K562 (cell line): ENCODE results near the gene FOXO4. TPM values are rescaled to one million over a fixed set of nuclear protein-coding genes. Genes with fewer than 3 reads are reported as not detected.
A peak's percentile ranks its signal among the peaks of the same experiment; 100 is the strongest.

Experiments
- FOXA1 ChIP-seq: fragments of 450-650 bp; IDR thresholded peaks from 2 replicates; pipeline ENCODE4 v1.6.1; 2016; ENCODE audit warnings: mild to moderate bottlenecking, borderline replicate concordance
- FOXK1 ChIP-seq: sonication (generic); formaldehyde crosslinking; IDR thresholded peaks from 2 replicates; pipeline ENCODE4 v1.8.0; 2022; ENCODE audit warnings: missing genetic modification reagents, mild to moderate bottlenecking, borderline replicate concordance
- FOXP1 ChIP-seq: sonication (generic); formaldehyde crosslinking; IDR thresholded peaks from 2 replicates; pipeline ENCODE4 v1.8.0; 2022; ENCODE audit warnings: mild to moderate bottlenecking, missing genetic modification reagents
- IFI16 ChIP-seq: fragments of 250-450 bp; sonication (Bioruptor Pico); IDR thresholded peaks from 2 replicates; pipeline ENCODE4 v2.1.2; 2022; ENCODE audit warnings: mild to moderate bottlenecking, inconsistent platforms
- MAFG ChIP-seq: fragments of 450-650 bp; conservative IDR thresholded peaks from 2 replicates; pipeline ENCODE4 v1.6.1; 2016; ENCODE audit warnings: missing genetic modification characterization, missing compliant biosample characterization
- NFE2 ChIP-seq: IDR thresholded peaks from 2 replicates; pipeline ENCODE4 v1.6.1; 2014; ENCODE audit warnings: antibody characterized with exemption, low read depth
- PTTG1 ChIP-seq: fragments of 450-650 bp; IDR thresholded peaks from 2 replicates; pipeline ENCODE4 v1.6.1; 2016; ENCODE audit warnings: low read depth, mild to moderate bottlenecking, missing genetic modification characterization, missing compliant biosample characterization
- RFX7 ChIP-seq: fragments of 250-450 bp; sonication (Bioruptor Pico); IDR thresholded peaks from 2 replicates; pipeline ENCODE4 v1.5.1; 2021; ENCODE audit warnings: mild to moderate bottlenecking
- SIRT6 ChIP-seq: IDR thresholded peaks from one replicate; pipeline ENCODE4 v1.6.1; 2012; ENCODE audit warnings: low read depth, mild to moderate bottlenecking, control low read depth, inconsistent platforms, low read length, moderate library complexity
- SRSF3 ChIP-seq: fragments of 200-400 bp; formaldehyde crosslinking; IDR thresholded peaks from 2 replicates; pipeline ENCODE4 v1.6.1; 2016; ENCODE audit warnings: mild to moderate bottlenecking, low read length, moderate library complexity; ENCODE audit not compliant: insufficient read depth
- SUPT5H ChIP-seq: fragments of 450-650 bp; IDR thresholded peaks from 2 replicates; pipeline ENCODE4 v1.6.1; 2016
- ZNF184 ChIP-seq: sonication (generic); formaldehyde crosslinking; IDR thresholded peaks from 2 replicates; pipeline ENCODE4 v1.5.0; 2020; ENCODE audit warnings: missing genetic modification reagents
- ZNF311 ChIP-seq: fragments of 250-450 bp; sonication (Bioruptor Pico); IDR thresholded peaks from 2 replicates; pipeline ENCODE4 v1.4.0; 2020; ENCODE audit warnings: mild to moderate bottlenecking, moderate library complexity
- polyA plus RNA-seq, 8 experiments: library from polyadenylated mRNA; depleted of rRNA in 4 of 8; stranded (reverse) in 5 of 8; unstranded in 3 of 8; fragments of >200 nt; fragmentation: Nextera tagmentation in 2 of 8; fragmentation: Illumina TruSeq in 1 of 8; extraction: Ambion mirVana in 2 of 8; extraction: Trizol in 1 of 8; gene quantifications; 2 replicates each; pipeline versions ENCODE4 v1.2.1 to v1.2.3, GENCODE V29; 2011 to 2014; ENCODE audit warnings: inconsistent platforms in 1 of 8, missing spikeins in 1 of 8
- total RNA-seq, 7 experiments: library from RNA; depleted of rRNA in 6 of 7; stranded (reverse); fragments of >200 nt in 6 of 7; fragmentation: Illumina TruSeq in 2 of 7; extraction: Trizol in 2 of 7; gene quantifications; 2 replicates each; pipeline versions ENCODE4 v1.2.1 to v1.2.3, GENCODE V29; 2011 to 2021; ENCODE audit warnings: low replicate concordance in 1 of 7
- TF ChIP-seq, protein P1 (sequence below): fragments of 250-450 bp; sonication (Bioruptor Pico); IDR thresholded peaks from 2 replicates; pipeline ENCODE4 v1.5.0; 2022; ENCODE audit warnings: mild to moderate bottlenecking
- TF ChIP-seq, protein P2 (sequence below): fragments of 450-650 bp; IDR thresholded peaks from 2 replicates; pipeline ENCODE4 v1.6.1; 2016; ENCODE audit warnings: mild to moderate bottlenecking

Gene FOXO4
- total and polyA plus RNA-seq, 9 of the 15 experiments (the other 6 are each of a cell fraction or from before 2014, with no cell fraction given), result 0.13 to 26.6 (median 8.5) TPM

DNA sequence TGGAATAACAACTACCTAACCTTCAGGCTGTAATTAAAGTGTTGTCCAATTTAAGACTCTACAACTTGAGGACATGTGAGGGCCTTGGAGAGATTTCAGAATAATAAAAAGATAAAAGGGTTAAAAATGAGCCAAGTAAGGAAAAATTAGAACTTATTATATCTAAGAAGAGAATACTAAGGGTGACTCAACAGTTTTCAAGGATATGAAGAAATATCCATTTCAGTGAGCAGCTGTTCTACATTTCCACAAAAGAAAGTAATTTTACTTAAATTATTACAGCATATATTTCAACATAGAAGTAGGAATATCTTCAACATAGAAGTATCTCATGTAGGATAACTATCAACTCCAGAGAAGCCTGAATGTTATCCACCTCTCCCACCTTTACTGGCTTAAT, 38.8 kb upstream of the FOXO4 start (continued):
- TF ChIP-seq ZNF311 (CRISPR knock-in tag), result no peak
- no peak for TF ChIP-seq SIRT6
- no peak for TF ChIP-seq FOXP1
- no peak for TF ChIP-seq FOXK1 (CRISPR knock-in tag)
- TF ChIP-seq MAFG (tag), result peak; percentile 66
- no peak for TF ChIP-seq SRSF3
- TF ChIP-seq ZNF184 (CRISPR knock-in tag), result no peak
- peak; percentile 30; the same call in 1 of the 2 replicates for TF ChIP-seq NFE2
- no peak for TF ChIP-seq PTTG1 (tag)
- TF ChIP-seq SUPT5H, result no peak
- TF ChIP-seq, protein P1, sequence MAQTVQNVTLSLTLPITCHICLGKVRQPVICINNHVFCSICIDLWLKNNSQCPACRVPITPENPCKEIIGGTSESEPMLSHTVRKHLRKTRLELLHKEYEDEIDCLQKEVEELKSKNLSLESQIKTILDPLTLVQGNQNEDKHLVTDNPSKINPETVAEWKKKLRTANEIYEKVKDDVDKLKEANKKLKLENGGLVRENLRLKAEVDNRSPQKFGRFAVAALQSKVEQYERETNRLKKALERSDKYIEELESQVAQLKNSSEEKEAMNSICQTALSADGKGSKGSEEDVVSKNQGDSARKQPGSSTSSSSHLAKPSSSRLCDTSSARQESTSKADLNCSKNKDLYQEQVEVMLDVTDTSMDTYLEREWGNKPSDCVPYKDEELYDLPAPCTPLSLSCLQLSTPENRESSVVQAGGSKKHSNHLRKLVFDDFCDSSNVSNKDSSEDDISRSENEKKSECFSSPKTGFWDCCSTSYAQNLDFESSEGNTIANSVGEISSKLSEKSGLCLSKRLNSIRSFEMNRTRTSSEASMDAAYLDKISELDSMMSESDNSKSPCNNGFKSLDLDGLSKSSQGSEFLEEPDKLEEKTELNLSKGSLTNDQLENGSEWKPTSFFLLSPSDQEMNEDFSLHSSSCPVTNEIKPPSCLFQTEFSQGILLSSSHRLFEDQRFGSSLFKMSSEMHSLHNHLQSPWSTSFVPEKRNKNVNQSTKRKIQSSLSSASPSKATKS, result no peak
- TF ChIP-seq, protein P2, sequence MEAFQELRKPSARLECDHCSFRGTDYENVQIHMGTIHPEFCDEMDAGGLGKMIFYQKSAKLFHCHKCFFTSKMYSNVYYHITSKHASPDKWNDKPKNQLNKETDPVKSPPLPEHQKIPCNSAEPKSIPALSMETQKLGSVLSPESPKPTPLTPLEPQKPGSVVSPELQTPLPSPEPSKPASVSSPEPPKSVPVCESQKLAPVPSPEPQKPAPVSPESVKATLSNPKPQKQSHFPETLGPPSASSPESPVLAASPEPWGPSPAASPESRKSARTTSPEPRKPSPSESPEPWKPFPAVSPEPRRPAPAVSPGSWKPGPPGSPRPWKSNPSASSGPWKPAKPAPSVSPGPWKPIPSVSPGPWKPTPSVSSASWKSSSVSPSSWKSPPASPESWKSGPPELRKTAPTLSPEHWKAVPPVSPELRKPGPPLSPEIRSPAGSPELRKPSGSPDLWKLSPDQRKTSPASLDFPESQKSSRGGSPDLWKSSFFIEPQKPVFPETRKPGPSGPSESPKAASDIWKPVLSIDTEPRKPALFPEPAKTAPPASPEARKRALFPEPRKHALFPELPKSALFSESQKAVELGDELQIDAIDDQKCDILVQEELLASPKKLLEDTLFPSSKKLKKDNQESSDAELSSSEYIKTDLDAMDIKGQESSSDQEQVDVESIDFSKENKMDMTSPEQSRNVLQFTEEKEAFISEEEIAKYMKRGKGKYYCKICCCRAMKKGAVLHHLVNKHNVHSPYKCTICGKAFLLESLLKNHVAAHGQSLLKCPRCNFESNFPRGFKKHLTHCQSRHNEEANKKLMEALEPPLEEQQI, result no peak
- no peak for TF ChIP-seq IFI16 (CRISPR knock-in tag)
- TF ChIP-seq FOXA1, result no peak
- no peak for TF ChIP-seq RFX7 (CRISPR knock-in tag)
- TF ChIP-seq, all 486 proteins: peak for 7
